SK-N-SH (cell line): Measurements from ENCODE around the gene STK11IP. TPM values are rescaled to one million over a fixed set of nuclear protein-coding genes. Genes with fewer than 3 reads are reported as not detected.
A peak's percentile ranks its signal among the peaks of the same experiment; 100 is the strongest.

ENCODE experiments used
- CTCF ChIA-PET: fragments of 300-600, 350-600 bp; formaldehyde crosslinking; extraction: SDS; loops from one replicate; lab custom pipeline; 2021; lab: Yijun Ruan, JAX
- POLR2A ChIA-PET: fragments of 350-600 bp; sonication (Branson Sonifier 250); formaldehyde crosslinking; extraction: SDS; loops from one replicate; lab custom pipeline; 2020; ENCODE audit warnings: antibody characterized with exemption, inconsistent platforms; lab: Yijun Ruan, JAX
- DNase-seq: peaks from one replicate; pipeline ENCODE4 v3.0.0; 2012
- H2AFZ ChIP-seq: fragments of 200-600 bp; sonication (generic); 2 replicates; pipeline ENCODE4 v1.8.1; 2016; ENCODE audit warnings: antibody characterized with exemption, mild to moderate bottlenecking, low read depth
- H3F3A ChIP-seq: fragments of 200-600 bp; sonication (generic); replicated peaks from 2 replicates; pipeline ENCODE3; 2016; ENCODE audit warnings: antibody characterized with exemption, mild to moderate bottlenecking; ENCODE audit not compliant: insufficient read depth
- H3K27ac ChIP-seq, 2 experiments: fragments of 200-500 bp in 1 of 2; fragments of 200-600 bp in 1 of 2; sonication (Bioruptor generic) in 1 of 2; sonication (generic), shearing (Covaris generic) in 1 of 2; 2 replicates each; pipeline versions ENCODE4 v1.5.1 to v1.6.1; 2014 to 2016; ENCODE audit warnings: low read depth in 2 of 2, inconsistent platforms in 1 of 2, low read length in 1 of 2, mild to moderate bottlenecking in 1 of 2, mixed read lengths in 1 of 2
- H3K27me3 ChIP-seq: fragments of 200-600 bp; sonication (generic), shearing (Covaris generic); 2 replicates; pipeline ENCODE4 v1.6.1; 2016; ENCODE audit warnings: mixed run types; ENCODE audit not compliant: insufficient read depth
- H3K36me3 ChIP-seq, 2 experiments: fragments of 200-500 bp in 1 of 2; fragments of 200-600 bp in 1 of 2; sonication (Bioruptor generic) in 1 of 2; sonication (generic) in 1 of 2; replicated peaks in 1 of 2; 2 replicates each; pipeline versions ENCODE3 to v1.5.1; 2014 to 2016; ENCODE audit warnings: low read length in 1 of 2, mild to moderate bottlenecking in 1 of 2; ENCODE audit not compliant: insufficient read depth in 2 of 2, control insufficient read depth in 1 of 2
- H3K4me1 ChIP-seq, 2 experiments: fragments of 200-500 bp in 1 of 2; fragments of 200-600 bp in 1 of 2; sonication (Bioruptor generic) in 1 of 2; sonication (generic), shearing (Covaris generic) in 1 of 2; 2 replicates each; pipeline versions ENCODE4 v1.5.1 to v1.6.1; 2014 to 2016; ENCODE audit warnings: low read depth in 1 of 2, low read length in 1 of 2, mixed run types in 1 of 2; ENCODE audit not compliant: insufficient read depth in 2 of 2, control insufficient read depth in 1 of 2
- H3K4me2 ChIP-seq: fragments of 200-600 bp; sonication (generic), shearing (Covaris generic); 2 replicates; pipeline ENCODE4 v1.6.1; 2017; ENCODE audit warnings: mixed run types
- H3K4me3 ChIP-seq, 2 experiments: fragments of 200-500 bp in 1 of 2; fragments of 200-600 bp in 1 of 2; sonication (Bioruptor generic) in 1 of 2; sonication (generic), shearing (Covaris generic) in 1 of 2; 2 replicates each; pipeline versions ENCODE4 v1.5.1 to v1.8.1; 2014 to 2016; ENCODE audit warnings: low read depth in 2 of 2, inconsistent platforms in 1 of 2, low read length in 1 of 2, mild to moderate bottlenecking in 1 of 2, mixed read lengths in 1 of 2, moderate library complexity in 1 of 2
- H3K79me2 ChIP-seq: fragments of 200-600 bp; sonication (generic); 2 replicates; pipeline ENCODE4 v1.8.1; 2017; ENCODE audit warnings: mild to moderate bottlenecking; ENCODE audit not compliant: insufficient read depth
- H3K9ac ChIP-seq: fragments of 200-600 bp; sonication (generic); 2 replicates; pipeline ENCODE4 v1.6.1; 2017; ENCODE audit warnings: mixed run types
- H3K9me2 ChIP-seq: fragments of 200-600 bp; sonication (generic); 2 replicates; pipeline ENCODE4 v1.6.1; 2017; ENCODE audit warnings: mixed run types
- H3K9me3 ChIP-seq: fragments of 200-600 bp; sonication (generic); 2 replicates; pipeline ENCODE4 v1.6.1; 2017; ENCODE audit warnings: mixed run types, mild to moderate bottlenecking, moderate library complexity
- H4K20me1 ChIP-seq: fragments of 200-600 bp; sonication (generic); 2 replicates; pipeline ENCODE4 v1.6.1; 2017; ENCODE audit warnings: mild to moderate bottlenecking, mixed run types; ENCODE audit not compliant: insufficient read depth
- CTCF ChIP-seq: fragments of 200-600 bp; sonication (generic); IDR thresholded peaks from 2 replicates; pipeline ENCODE4 v1.6.1; 2017; ENCODE audit warnings: antibody characterized with exemption, mild to moderate bottlenecking, moderate library complexity
- ELF1 ChIP-seq: IDR thresholded peaks from 2 replicates; pipeline ENCODE4 v1.4.0; 2012
- GATA2 ChIP-seq: sonication (generic); formaldehyde crosslinking; IDR thresholded peaks from 2 replicates; pipeline ENCODE4 v1.5.0; 2020; ENCODE audit warnings: mild to moderate bottlenecking, missing genetic modification reagents
- IRF3 ChIP-seq: fragments of 150-350 bp; IDR thresholded peaks from 2 replicates; pipeline ENCODE4 v1.6.1; 2016; ENCODE audit warnings: mild to moderate bottlenecking, low read depth, low read length
- NFIC ChIP-seq: IDR thresholded peaks from 2 replicates; pipeline ENCODE4 v1.4.0; 2012; ENCODE audit warnings: borderline replicate concordance
- POLR2AphosphoS5 ChIP-seq: IDR thresholded peaks from 2 replicates; pipeline ENCODE4 v1.6.1; 2012; ENCODE audit warnings: low read depth, low read length
- RCOR1 ChIP-seq: fragments of 150-350 bp; IDR thresholded peaks from 2 replicates; pipeline ENCODE4 v1.6.1; 2017; ENCODE audit warnings: antibody characterized with exemption, low read length
- REST ChIP-seq: IDR thresholded peaks from 2 replicates; pipeline ENCODE4 v1.6.1; 2012; ENCODE audit warnings: mild to moderate bottlenecking, low read depth, low read length, moderate library complexity
- RXRA ChIP-seq: IDR thresholded peaks from 2 replicates; pipeline ENCODE4 v1.4.0; 2012; ENCODE audit warnings: low read depth, mild to moderate bottlenecking, borderline replicate concordance
- SIN3A ChIP-seq: IDR thresholded peaks from 2 replicates; pipeline ENCODE4 v1.6.1; 2012; ENCODE audit warnings: low read depth, mild to moderate bottlenecking, low read length, moderate library complexity, borderline replicate concordance
- WGBS: methylation state at CpG from one replicate; pipeline ENCODE4 v1.1.6; 2017; ENCODE audit warnings: low lambda C conversion rate; 5-methylcytosine and 5-hydroxymethylcytosine counted together
- polyA plus RNA-seq, 3 experiments: library from polyadenylated mRNA; depleted of rRNA; stranded (reverse); fragments of >200 nt; gene quantifications; 2 replicates each; pipeline ENCODE4 v1.2.3, GENCODE V29; 2012

STK11IP gene
- polyA plus RNA-seq, 1 of the 3 experiments (the other 2 are of a cell fraction) = 22.9 TPM

- no peak for TF ChIP-seq RCOR1
Measured at GRCh38 chr2:219630770-219631405, 33.2 kb downstream of the STK11IP start (continued).

- no peaks in the 10 kb centered on the region for H3K9me2 ChIP-seq
- no peak overlapping the region for H3K4me3 ChIP-seq
- peaks cover 0 to 13% of the 10 kb centered on the region in 2 experiments; a peak in 1 of 4 replicates for H3K4me1 ChIP-seq
- peak; percentile 23 for DNase-seq
- 96% methylated on average over 9 of the region's 9 CpGs for WGBS
- no peak overlapping the region for H3K9ac ChIP-seq
- H3F3A ChIP-seq = no peaks in the 10 kb centered on the region
- no peak for TF ChIP-seq GATA2 (CRISPR knock-in tag)
- TF ChIP-seq SIN3A = no peak
- no peak for TF ChIP-seq POLR2AphosphoS5
- no peak for TF ChIP-seq RXRA
- no peak for TF ChIP-seq CTCF
- TF ChIP-seq, all 33 proteins: peak for 0
- H2AFZ ChIP-seq = no peak overlapping the region
- ChIA-PET CTCF (interaction anchor here (0.7 to 7.8 kb wide), 6 partner anchors 10 to 102 kb away, joined by 3 to 59 read pairs (median 6); no protein-coding TSS in a partner anchor), POLR2A (no interaction called here)
- peaks cover 5% of the 10 kb centered on the region; the same call in 1 of the 2 replicates for H3K79me2 ChIP-seq
- H3K27ac ChIP-seq = no peak overlapping the region
- H4K20me1 ChIP-seq = no peaks in the 10 kb centered on the region
- H3K27me3 ChIP-seq = no peaks in the 10 kb centered on the region
- peaks cover 0 to 5% of the 10 kb centered on the region in 2 experiments for H3K36me3 ChIP-seq
- no peaks in the 10 kb centered on the region for H3K9me3 ChIP-seq
- H3K4me2 ChIP-seq = no peak overlapping the region
Measured at GRCh38 chr2:219631406-219631891, 33.8 kb downstream of the STK11IP start.

- H3K4me2 ChIP-seq = no peak overlapping the region
- H3K9me3 ChIP-seq = no peaks in the 10 kb centered on the region
- H3K9ac ChIP-seq = no peak overlapping the region
- peaks cover 5% of the 10 kb centered on the region; the same call in 1 of the 2 replicates for H3K79me2 ChIP-seq
- H3K36me3 ChIP-seq = peaks cover 0 to 5% of the 10 kb centered on the region in 2 experiments
- peaks cover 0 to 7% of the 10 kb centered on the region in 2 experiments; a peak in 1 of 4 replicates for H3K4me1 ChIP-seq
- WGBS = 86% methylated on average over 22 of the region's 34 CpGs
- CTCF ChIA-PET = interaction anchor here (0.5 to 7.8 kb wide), 8 partner anchors 10 to 102 kb away, joined by 3 to 59 read pairs (median 4); no protein-coding TSS in a partner anchor
- H3F3A ChIP-seq = no peaks in the 10 kb centered on the region
- H2AFZ ChIP-seq = no peak overlapping the region
- peak; percentile 24 for DNase-seq
- H3K9me2 ChIP-seq = no peaks in the 10 kb centered on the region
- H3K27me3 ChIP-seq = no peaks in the 10 kb centered on the region
- H4K20me1 ChIP-seq = no peaks in the 10 kb centered on the region
- no peak overlapping the region for H3K4me3 ChIP-seq
- no peak overlapping the region for H3K27ac ChIP-seq
- TF ChIP-seq RCOR1 (no peak), IRF3 (no peak), REST (no peak), ELF1 (no peak), NFIC (no peak)
- TF ChIP-seq, all 33 proteins: peak for 0
- POLR2A ChIA-PET = interaction anchor here (1.3 to 1.4 kb wide), 2 partner anchors 9 to 72 kb away, joined by 3 to 4 read pairs; no protein-coding TSS in a partner anchor
Measured at GRCh38 chr2:219631904-219632759, 34.5 kb downstream of the STK11IP start.
